ENCODE measurements around the gene SUN2. TPM values are rescaled to one million over a fixed set of nuclear protein-coding genes. Genes with fewer than 3 reads are reported as not detected.

Gene SUN2
- total and polyA plus RNA-seq, 2 of the 8 experiments (the other 6 are each of a cell fraction or from before 2014, with no cell fraction given): 5.1 to 10.5 TPM

DNA sequence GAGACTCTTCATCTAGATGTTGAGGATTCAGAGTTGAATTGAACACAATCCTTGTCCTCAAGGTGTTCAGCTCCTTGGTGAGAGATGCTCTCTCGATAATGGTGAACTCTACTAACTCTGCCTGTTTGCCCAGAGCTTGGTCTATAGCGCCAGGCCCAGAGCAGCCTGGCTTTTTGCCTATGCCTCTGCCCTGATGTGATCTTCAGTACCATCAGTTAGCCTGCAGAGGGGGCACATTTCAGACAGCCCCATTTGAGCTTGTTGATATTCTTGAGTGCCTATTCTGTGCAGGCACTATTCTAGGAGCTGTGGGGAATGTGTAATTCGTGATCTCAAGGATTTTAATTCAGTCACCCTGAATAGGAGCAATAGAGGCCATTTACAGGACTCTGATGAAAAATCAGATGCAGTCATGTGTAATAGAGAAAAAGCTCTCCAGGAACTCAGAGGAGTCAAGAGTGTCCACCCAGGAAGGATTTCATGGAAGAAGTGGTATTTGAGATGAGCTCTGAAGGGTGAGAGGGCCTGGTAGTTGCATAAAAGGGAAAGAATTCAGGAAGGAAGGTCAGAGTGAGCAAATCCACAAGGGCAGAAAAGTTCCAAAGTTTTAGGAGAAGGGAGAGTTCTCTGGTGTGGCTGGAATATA is 30.7 kb downstream of the SUN2 start (continued):
- TF ChIP-seq CREB1 (IDR thresholded peaks at IDR 0.05): no peak
- no peak for TF ChIP-seq GTF2F1 (IDR thresholded peaks at IDR 0.05; ENCODE audit: borderline replicate concordance, low read depth, low read length)
